Liver (tissue), 3 donors: Measurements from ENCODE around the gene PARD3B.

Experiments used
- CTCF ChIP-seq: fragments of 150-350 bp; IDR thresholded peaks from 2 replicates; pipeline ENCODE4 v1.5.1; 2017; ENCODE audit warnings: improper control_type of control experiment, low read depth, low read length; ENCODE audit not compliant: missing input control
- TAF1 ChIP-seq: conservative IDR thresholded peaks from 2 replicates; pipeline ENCODE4 v1.6.1; 2016; ENCODE audit warnings: antibody characterized with exemption, mild to moderate bottlenecking
- TF ChIP-seq, protein P1 (sequence below): IDR thresholded peaks from 2 replicates; pipeline ENCODE4 v1.6.1; 2016; ENCODE audit warnings: antibody characterized with exemption
- TF ChIP-seq, protein P2 (sequence below): IDR thresholded peaks from 2 replicates; pipeline ENCODE4 v1.6.1; 2016; ENCODE audit warnings: antibody characterized with exemption, mild to moderate bottlenecking
- donor health status: healthy.
- donor health status: healthy.

- TF ChIP-seq, protein P1, sequence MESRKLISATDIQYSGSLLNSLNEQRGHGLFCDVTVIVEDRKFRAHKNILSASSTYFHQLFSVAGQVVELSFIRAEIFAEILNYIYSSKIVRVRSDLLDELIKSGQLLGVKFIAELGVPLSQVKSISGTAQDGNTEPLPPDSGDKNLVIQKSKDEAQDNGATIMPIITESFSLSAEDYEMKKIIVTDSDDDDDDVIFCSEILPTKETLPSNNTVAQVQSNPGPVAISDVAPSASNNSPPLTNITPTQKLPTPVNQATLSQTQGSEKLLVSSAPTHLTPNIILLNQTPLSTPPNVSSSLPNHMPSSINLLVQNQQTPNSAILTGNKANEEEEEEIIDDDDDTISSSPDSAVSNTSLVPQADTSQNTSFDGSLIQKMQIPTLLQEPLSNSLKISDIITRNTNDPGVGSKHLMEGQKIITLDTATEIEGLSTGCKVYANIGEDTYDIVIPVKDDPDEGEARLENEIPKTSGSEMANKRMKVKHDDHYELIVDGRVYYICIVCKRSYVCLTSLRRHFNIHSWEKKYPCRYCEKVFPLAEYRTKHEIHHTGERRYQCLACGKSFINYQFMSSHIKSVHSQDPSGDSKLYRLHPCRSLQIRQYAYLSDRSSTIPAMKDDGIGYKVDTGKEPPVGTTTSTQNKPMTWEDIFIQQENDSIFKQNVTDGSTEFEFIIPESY: no peak
- no peak for TF ChIP-seq CTCF
- no peak for TF ChIP-seq TAF1
- TF ChIP-seq, protein P2, sequence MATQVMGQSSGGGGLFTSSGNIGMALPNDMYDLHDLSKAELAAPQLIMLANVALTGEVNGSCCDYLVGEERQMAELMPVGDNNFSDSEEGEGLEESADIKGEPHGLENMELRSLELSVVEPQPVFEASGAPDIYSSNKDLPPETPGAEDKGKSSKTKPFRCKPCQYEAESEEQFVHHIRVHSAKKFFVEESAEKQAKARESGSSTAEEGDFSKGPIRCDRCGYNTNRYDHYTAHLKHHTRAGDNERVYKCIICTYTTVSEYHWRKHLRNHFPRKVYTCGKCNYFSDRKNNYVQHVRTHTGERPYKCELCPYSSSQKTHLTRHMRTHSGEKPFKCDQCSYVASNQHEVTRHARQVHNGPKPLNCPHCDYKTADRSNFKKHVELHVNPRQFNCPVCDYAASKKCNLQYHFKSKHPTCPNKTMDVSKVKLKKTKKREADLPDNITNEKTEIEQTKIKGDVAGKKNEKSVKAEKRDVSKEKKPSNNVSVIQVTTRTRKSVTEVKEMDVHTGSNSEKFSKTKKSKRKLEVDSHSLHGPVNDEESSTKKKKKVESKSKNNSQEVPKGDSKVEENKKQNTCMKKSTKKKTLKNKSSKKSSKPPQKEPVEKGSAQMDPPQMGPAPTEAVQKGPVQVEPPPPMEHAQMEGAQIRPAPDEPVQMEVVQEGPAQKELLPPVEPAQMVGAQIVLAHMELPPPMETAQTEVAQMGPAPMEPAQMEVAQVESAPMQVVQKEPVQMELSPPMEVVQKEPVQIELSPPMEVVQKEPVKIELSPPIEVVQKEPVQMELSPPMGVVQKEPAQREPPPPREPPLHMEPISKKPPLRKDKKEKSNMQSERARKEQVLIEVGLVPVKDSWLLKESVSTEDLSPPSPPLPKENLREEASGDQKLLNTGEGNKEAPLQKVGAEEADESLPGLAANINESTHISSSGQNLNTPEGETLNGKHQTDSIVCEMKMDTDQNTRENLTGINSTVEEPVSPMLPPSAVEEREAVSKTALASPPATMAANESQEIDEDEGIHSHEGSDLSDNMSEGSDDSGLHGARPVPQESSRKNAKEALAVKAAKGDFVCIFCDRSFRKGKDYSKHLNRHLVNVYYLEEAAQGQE: no peak
Measured at GRCh38 chr2:204946892-204947291, 401.6 kb downstream of the PARD3B start.
